Measurements from ENCODE around the gene CENPH.

Gene CENPH

GRCh38 chr5:69224520-69224919 lies 35.1 kb downstream of the CENPH start:
- H3K27ac ChIP-seq (ENCODE audit: low read depth, low read length, poor library complexity, severe bottlenecking): no peak overlapping the region
- H3K4me1 ChIP-seq (ENCODE audit: insufficient read depth, low read length, severe bottlenecking): peaks cover under 1% of the 10 kb centered on the region
- H3F3A ChIP-seq (ENCODE audit: insufficient read depth, low read length): no peaks in the 10 kb centered on the region
- no peak overlapping the region for H3K4me2 ChIP-seq (ENCODE audit: low read length)
- H3K36me3 ChIP-seq (ENCODE audit: insufficient read depth, low read length): peaks cover 34% of the 10 kb centered on the region
- no peak overlapping the region for H3K4me3 ChIP-seq (ENCODE audit: low read depth, low read length, poor library complexity, severe bottlenecking)
- H3K27me3 ChIP-seq (ENCODE audit: insufficient read depth, low read length): no peaks in the 10 kb centered on the region
- H3K9me2 ChIP-seq (ENCODE audit: low read depth, low read length): no peaks in the 10 kb centered on the region
- TF ChIP-seq EZH2 (IDR thresholded peaks at IDR 0.05; ENCODE audit: borderline replicate concordance, low read length) (no peak), CTCF (IDR thresholded peaks at IDR 0.05; ENCODE audit: low read length) (no peak)
- no peaks in the 10 kb centered on the region for H3K9me3 ChIP-seq (ENCODE audit: low read length)
- H2AFZ ChIP-seq (ENCODE audit: low read length): no peak overlapping the region
- peaks cover 2% of the 10 kb centered on the region; the same call in 1 of the 2 replicates for H3K79me2 ChIP-seq (ENCODE audit: insufficient read depth, low read length)
- no peaks in the 10 kb centered on the region for H4K20me1 ChIP-seq (ENCODE audit: insufficient read depth, low read length)
- no peak overlapping the region for H3K9ac ChIP-seq (ENCODE audit: low read length)

GRCh38 chr5:69225860-69226259 lies 36.5 kb downstream of the CENPH start:
- Histone ChIP-seq H3K9ac (ENCODE audit: low read length) (no peak overlapping the region), H3K27ac (ENCODE audit: low read depth, low read length, poor library complexity, severe bottlenecking) (no peak overlapping the region), H3K36me3 (ENCODE audit: insufficient read depth, low read length) (peaks cover 38% of the 10 kb centered on the region), H3K9me2 (ENCODE audit: low read depth, low read length) (no peaks in the 10 kb centered on the region), H3K4me3 (ENCODE audit: low read depth, low read length, poor library complexity, severe bottlenecking) (no peak overlapping the region), H3K9me3 (ENCODE audit: low read length) (no peaks in the 10 kb centered on the region), H4K20me1 (ENCODE audit: insufficient read depth, low read length) (no peaks in the 10 kb centered on the region), H2AFZ (ENCODE audit: low read length) (no peak overlapping the region), H3K4me1 (ENCODE audit: insufficient read depth, low read length, severe bottlenecking) (no peaks in the 10 kb centered on the region), H3F3A (ENCODE audit: insufficient read depth, low read length) (no peaks in the 10 kb centered on the region), H3K4me2 (ENCODE audit: low read length) (no peak overlapping the region), H3K27me3 (ENCODE audit: insufficient read depth, low read length) (no peaks in the 10 kb centered on the region), H3K79me2 (ENCODE audit: insufficient read depth, low read length) (no peaks in the 10 kb centered on the region)
- TF ChIP-seq CTCF (IDR thresholded peaks at IDR 0.05; ENCODE audit: low read length) (no peak), EZH2 (IDR thresholded peaks at IDR 0.05; ENCODE audit: borderline replicate concordance, low read length) (no peak)

DNA sequence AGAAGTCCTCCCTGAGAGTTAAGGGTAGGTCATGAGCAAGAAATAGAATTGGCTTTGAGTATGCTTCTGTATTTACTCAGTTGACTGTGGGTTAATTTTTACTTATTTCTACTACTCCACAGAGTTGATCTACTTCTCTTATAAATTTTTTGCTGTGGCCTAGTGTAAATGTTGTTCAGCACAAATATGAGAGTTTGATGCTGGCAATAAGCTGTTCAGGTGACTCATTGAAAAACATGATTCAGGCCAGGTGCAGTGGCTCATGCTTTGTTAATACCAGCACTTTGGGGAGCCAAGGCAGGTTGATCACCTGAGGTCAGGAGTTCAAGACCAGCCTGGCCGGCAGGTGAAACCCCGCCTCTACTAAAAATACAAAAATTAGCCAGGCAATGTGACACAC lies 40.8 kb downstream of the CENPH start:
- TF ChIP-seq EZH2 (IDR thresholded peaks at IDR 0.05; ENCODE audit: borderline replicate concordance, low read length) (no peak), CTCF (IDR thresholded peaks at IDR 0.05; ENCODE audit: low read length) (no peak)
- H3K4me1 ChIP-seq (ENCODE audit: insufficient read depth, low read length, severe bottlenecking): peaks cover 6% of the 10 kb centered on the region
- H3K9ac ChIP-seq (ENCODE audit: low read length): no peak overlapping the region
- H3K79me2 ChIP-seq (ENCODE audit: insufficient read depth, low read length): peaks cover 3% of the 10 kb centered on the region; the same call in 1 of the 2 replicates
- H3K4me3 ChIP-seq (ENCODE audit: low read depth, low read length, poor library complexity, severe bottlenecking): no peak overlapping the region
- no peak overlapping the region for H2AFZ ChIP-seq (ENCODE audit: low read length)
- no peaks in the 10 kb centered on the region for H3K27me3 ChIP-seq (ENCODE audit: insufficient read depth, low read length)
- no peaks in the 10 kb centered on the region for H3F3A ChIP-seq (ENCODE audit: insufficient read depth, low read length)
- no peak overlapping the region for H3K4me2 ChIP-seq (ENCODE audit: low read length)
- no peak overlapping the region for H3K27ac ChIP-seq (ENCODE audit: low read depth, low read length, poor library complexity, severe bottlenecking)
- peaks cover 34% of the 10 kb centered on the region for H3K36me3 ChIP-seq (ENCODE audit: insufficient read depth, low read length)
- no peaks in the 10 kb centered on the region for H3K9me3 ChIP-seq (ENCODE audit: low read length)
- no peaks in the 10 kb centered on the region for H4K20me1 ChIP-seq (ENCODE audit: insufficient read depth, low read length)
- no peaks in the 10 kb centered on the region for H3K9me2 ChIP-seq (ENCODE audit: low read depth, low read length)
